ENCODE data around the gene PTPN1. TPM values are rescaled to one million over a fixed set of nuclear protein-coding genes. Genes with fewer than 3 reads are reported as not detected.

PTPN1 gene
- total and polyA plus RNA-seq, 2 of the 13 experiments (the other 11 are each of a cell fraction or from before 2014, with no cell fraction given), result 17.7 to 37.2 TPM

DNA sequence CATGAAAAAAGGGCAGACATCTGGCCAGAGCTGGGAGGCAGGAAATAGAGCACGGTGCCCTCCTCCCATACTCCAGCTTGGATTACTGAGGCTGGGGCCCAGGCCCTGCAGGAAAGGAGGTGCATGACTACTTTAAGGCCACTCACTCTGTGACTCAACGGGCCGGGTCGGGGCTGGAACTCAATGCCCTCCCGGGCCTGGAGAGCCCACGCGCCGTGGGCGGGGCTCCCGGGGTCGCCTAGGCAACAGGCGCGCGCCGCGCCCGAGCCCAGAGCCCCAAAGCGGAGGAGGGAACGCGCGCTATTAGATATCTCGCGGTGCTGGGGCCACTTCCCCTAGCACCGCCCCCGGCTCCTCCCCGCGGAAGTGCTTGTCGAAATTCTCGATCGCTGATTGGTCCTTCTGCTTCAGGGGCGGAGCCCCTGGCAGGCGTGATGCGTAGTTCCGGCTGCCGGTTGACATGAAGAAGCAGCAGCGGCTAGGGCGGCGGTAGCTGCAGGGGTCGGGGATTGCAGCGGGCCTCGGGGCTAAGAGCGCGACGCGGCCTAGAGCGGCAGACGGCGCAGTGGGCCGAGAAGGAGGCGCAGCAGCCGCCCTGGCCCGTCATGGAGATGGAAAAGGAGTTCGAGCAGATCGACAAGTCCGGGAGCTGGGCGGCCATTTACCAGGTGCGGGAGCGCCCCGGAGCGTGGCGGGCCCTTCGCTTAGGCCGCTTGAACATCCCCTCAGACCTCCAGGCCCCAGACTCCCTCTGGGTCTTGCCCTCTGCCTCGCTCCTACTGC lies at the start of gene PTPN1 (continued):
- TF ChIP-seq ZBTB38 (CRISPR knock-in tag; IDR thresholded peaks at IDR 0.05), result peak; percentile 90
- TF ChIP-seq, protein P1, sequence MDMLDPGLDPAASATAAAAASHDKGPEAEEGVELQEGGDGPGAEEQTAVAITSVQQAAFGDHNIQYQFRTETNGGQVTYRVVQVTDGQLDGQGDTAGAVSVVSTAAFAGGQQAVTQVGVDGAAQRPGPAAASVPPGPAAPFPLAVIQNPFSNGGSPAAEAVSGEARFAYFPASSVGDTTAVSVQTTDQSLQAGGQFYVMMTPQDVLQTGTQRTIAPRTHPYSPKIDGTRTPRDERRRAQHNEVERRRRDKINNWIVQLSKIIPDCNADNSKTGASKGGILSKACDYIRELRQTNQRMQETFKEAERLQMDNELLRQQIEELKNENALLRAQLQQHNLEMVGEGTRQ (IDR thresholded peaks at IDR 0.05; ENCODE audit: low read depth, low read length), result no peak
- TF ChIP-seq, protein P1 (CRISPR knock-in tag; IDR thresholded peaks at IDR 0.05; ENCODE audit: borderline replicate concordance), result 0 out of 2 replicates have a peak, but pooled peaks have one; percentile 42
- TF ChIP-seq GTF3A (CRISPR knock-in tag; conservative IDR thresholded peaks at IDR 0.05), result no peak
- no peak for TF ChIP-seq RORA (CRISPR knock-in tag; IDR thresholded peaks at IDR 0.05)
- TF ChIP-seq MZF1 (CRISPR knock-in tag; IDR thresholded peaks at IDR 0.05; ENCODE audit: borderline replicate concordance), result 0 out of 2 replicates have a peak, but pooled peaks have one; percentile 24
- 0 out of 2 replicates have a peak, but pooled peaks have one; percentile 88 for TF ChIP-seq TOE1 (CRISPR knock-in tag; IDR thresholded peaks at IDR 0.05)
- no peak; the same call in 1 of the 2 replicates for TF ChIP-seq SRY (CRISPR knock-in tag; IDR thresholded peaks at IDR 0.05)
- TF ChIP-seq, protein P2, sequence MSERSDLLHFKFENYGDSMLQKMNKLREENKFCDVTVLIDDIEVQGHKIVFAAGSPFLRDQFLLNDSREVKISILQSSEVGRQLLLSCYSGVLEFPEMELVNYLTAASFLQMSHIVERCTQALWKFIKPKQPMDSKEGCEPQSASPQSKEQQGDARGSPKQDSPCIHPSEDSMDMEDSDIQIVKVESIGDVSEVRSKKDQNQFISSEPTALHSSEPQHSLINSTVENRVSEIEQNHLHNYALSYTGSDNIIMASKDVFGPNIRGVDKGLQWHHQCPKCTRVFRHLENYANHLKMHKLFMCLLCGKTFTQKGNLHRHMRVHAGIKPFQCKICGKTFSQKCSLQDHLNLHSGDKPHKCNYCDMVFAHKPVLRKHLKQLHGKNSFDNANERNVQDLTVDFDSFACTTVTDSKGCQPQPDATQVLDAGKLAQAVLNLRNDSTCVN (CRISPR knock-in tag; IDR thresholded peaks at IDR 0.05; ENCODE audit: borderline replicate concordance), result peak; percentile 55
- TF ChIP-seq XRCC5 (optimal IDR thresholded peaks at IDR 0.05; ENCODE audit: low read length), result peak; percentile 15
- TF ChIP-seq NR2F1 (CRISPR knock-in tag; IDR thresholded peaks at IDR 0.05), result no peak; a peak in 2 of 4 replicates
- TF ChIP-seq ZFY (CRISPR knock-in tag; IDR thresholded peaks at IDR 0.05), result peak; percentile 99
- peak; percentile 28; the same call in 1 of the 2 replicates for TF ChIP-seq BHLHE40 (IDR thresholded peaks at IDR 0.05; ENCODE audit: low read length)
- 0 out of 2 replicates have a peak, but pooled peaks have one; percentile 65 for TF ChIP-seq NR1H2 (CRISPR knock-in tag; IDR thresholded peaks at IDR 0.05; ENCODE audit: borderline replicate concordance, low read depth)
- peak; percentile 79 for TF ChIP-seq TSC22D2 (CRISPR knock-in tag; IDR thresholded peaks at IDR 0.05; ENCODE audit: borderline replicate concordance)
- peak; percentile 93 for TF ChIP-seq ZNF501 (CRISPR knock-in tag; IDR thresholded peaks at IDR 0.05)
- TF ChIP-seq, protein P3, sequence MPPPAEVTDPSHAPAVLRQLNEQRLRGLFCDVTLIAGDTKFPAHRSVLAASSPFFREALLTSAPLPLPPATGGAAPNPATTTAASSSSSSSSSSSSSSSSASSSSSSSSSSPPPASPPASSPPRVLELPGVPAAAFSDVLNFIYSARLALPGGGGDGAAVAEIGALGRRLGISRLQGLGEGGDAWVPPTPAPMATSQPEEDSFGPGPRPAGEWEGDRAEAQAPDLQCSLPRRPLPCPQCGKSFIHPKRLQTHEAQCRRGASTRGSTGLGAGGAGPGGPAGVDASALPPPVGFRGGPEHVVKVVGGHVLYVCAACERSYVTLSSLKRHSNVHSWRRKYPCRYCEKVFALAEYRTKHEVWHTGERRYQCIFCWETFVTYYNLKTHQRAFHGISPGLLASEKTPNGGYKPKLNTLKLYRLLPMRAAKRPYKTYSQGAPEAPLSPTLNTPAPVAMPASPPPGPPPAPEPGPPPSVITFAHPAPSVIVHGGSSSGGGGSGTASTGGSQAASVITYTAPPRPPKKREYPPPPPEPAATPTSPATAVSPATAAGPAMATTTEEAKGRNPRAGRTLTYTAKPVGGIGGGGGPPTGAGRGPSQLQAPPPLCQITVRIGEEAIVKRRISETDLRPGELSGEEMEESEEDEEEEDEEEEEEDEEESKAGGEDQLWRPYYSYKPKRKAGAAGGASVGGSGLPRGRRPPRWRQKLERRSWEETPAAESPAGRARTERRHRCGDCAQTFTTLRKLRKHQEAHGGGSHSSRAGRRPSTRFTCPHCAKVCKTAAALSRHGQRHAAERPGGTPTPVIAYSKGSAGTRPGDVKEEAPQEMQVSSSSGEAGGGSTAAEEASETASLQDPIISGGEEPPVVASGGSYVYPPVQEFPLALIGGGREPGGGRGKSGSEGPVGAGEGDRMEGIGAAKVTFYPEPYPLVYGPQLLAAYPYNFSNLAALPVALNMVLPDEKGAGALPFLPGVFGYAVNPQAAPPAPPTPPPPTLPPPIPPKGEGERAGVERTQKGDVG (CRISPR knock-in tag; IDR thresholded peaks at IDR 0.05; ENCODE audit: borderline replicate concordance), result peak; percentile 83
- TF ChIP-seq, protein P4, sequence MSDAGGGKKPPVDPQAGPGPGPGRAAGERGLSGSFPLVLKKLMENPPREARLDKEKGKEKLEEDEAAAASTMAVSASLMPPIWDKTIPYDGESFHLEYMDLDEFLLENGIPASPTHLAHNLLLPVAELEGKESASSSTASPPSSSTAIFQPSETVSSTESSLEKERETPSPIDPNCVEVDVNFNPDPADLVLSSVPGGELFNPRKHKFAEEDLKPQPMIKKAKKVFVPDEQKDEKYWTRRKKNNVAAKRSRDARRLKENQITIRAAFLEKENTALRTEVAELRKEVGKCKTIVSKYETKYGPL (CRISPR knock-in tag; IDR thresholded peaks at IDR 0.05), result 0 out of 2 replicates have a peak, but pooled peaks have one; percentile 62
- no peak for TF ChIP-seq SUZ12 (IDR thresholded peaks at IDR 0.05; ENCODE audit: low read depth, low read length)
